ENCODE data around the gene RNF224. TPM values are rescaled to one million over a fixed set of nuclear protein-coding genes. Genes with fewer than 3 reads are reported as not detected.

Gene RNF224
- total RNA-seq, 2 donors from 2014 or later, result not detected

GRCh38 chr9:137190315-137190856, 36.9 kb upstream of the RNF224 start:
- intact Hi-C loops (cut with DNase I), result no loop called here
- no peak for ATAC-seq
- no peak for DNase-seq

DNA sequence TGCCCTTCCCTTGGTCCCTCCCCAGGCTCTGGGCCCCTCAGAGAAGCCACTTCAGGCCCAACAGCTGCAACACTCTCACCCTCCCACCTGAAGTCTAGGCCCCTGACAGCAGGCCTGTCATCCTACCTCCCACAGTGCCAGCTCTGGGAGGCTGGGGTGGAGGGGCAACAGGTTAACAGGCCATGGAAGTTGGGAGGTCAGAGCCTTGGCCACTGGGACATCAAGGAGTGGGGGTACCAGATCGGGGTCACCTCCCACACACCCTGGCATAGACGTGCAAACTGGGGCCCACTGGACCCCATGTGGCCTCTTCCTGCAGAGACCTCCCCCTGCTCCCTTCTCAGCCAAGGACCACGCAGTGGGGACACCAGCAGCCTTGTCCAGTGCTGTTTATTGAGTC, 36.1 kb upstream of the RNF224 start:
- intact Hi-C loops (cut with DNase I), result no loop called here
- DNase-seq, result no peak
- no peak for ATAC-seq

- DNase-seq (no peak), ATAC-seq (no peak)
- intact Hi-C loops (cut with DNase I), result no loop called here
These were observed 35.4 kb upstream of the RNF224 start for GRCh38 chr9:137191691-137192447.

GRCh38 chr9:137192448-137192780, 34.9 kb upstream of the RNF224 start:
- DNase-seq, result no peak
- ATAC-seq, result no peak
- intact Hi-C loops (cut with DNase I), result no loop called here

DNA sequence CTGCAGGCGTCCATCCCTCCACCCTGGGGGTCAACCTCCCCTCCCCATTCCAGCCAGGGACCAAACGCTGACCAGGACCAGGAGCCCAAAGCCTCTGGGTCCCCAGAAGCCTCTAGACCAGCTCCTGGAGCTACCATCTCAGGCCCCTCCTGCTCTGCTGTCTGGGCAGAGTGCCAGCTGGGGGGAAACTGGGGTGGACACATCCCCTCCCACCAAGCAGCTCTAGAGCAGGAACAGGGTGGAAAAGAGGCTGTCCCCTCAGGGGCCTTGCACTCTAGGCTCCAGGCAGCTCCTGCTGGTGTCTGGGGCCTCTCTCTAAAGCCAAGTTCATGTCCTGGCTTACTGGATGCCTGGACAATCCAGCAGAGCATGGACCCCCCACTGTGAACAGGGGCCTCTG, 34.4 kb upstream of the RNF224 start:
- no peak for DNase-seq
- ATAC-seq, result no peak
- intact Hi-C loops (cut with DNase I), result no loop called here

- intact Hi-C loops (cut with DNase I), result no loop called here
- no peak for ATAC-seq
- DNase-seq, result no peak
These were observed 33.5 kb upstream of the RNF224 start for GRCh38 chr9:137193771-137194170.

GRCh38 chr9:137194388-137194787, 32.9 kb upstream of the RNF224 start:
- no peak for ATAC-seq
- no peak for DNase-seq
- intact Hi-C loops (cut with DNase I), result no loop called here

GRCh38 chr9:137194909-137195308, 32.4 kb upstream of the RNF224 start:
- ATAC-seq, result no peak
- intact Hi-C loops (cut with DNase I), result no loop called here
- no peak for DNase-seq

GRCh38 chr9:137195525-137196220, 31.6 kb upstream of the RNF224 start:
- intact Hi-C loops (cut with DNase I), result no loop called here
- DNase-seq, result no peak
- no peak for ATAC-seq

- intact Hi-C loops (cut with DNase I), result no loop called here
- ATAC-seq, result no peak
- DNase-seq, result no peak
These were observed 29.0 kb upstream of the RNF224 start for GRCh38 chr9:137198051-137198901.

DNA sequence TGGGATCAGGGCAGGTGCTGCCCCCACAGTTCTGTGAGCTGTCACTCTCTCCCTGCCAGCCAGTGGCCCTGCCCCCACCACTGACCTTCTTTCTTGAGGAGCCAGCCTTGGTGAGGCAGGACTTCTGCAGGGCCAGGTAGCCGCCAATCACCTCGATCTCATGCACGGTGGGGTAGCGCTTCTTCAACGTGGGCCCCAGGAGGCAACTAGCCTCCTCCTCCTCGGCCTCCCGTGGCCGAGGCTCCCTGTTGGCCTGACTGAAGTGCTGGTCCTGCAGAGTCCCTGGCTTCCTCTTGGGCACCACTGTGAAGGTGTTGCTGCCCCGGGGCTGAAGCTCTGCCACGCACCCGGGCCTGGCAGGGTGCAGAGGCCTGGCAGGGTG, 28.4 kb upstream of the RNF224 start:
- intact Hi-C loops (cut with DNase I), result no loop called here
- no peak for ATAC-seq
- DNase-seq, result no peak

GRCh38 chr9:137199411-137200121, 27.7 kb upstream of the RNF224 start:
- intact Hi-C loops (cut with DNase I), result no loop called here
- ATAC-seq (no peak), DNase-seq (no peak)

- peak; percentile 100 for DNase-seq
- ATAC-seq, result peak; percentile 98
- intact Hi-C loops (cut with DNase I), result no loop called here
These were observed 26.7 kb upstream of the RNF224 start, which contains the start of gene TPRN for GRCh38 chr9:137200311-137201204. Gene TPRN, minus strand, starts transcription at chr9:137200741. Its CDS starts 30 bp downstream, at chr9:137200711.

GRCh38 chr9:137201205-137201868, 26.0 kb upstream of the RNF224 start:
- intact Hi-C loops (cut with DNase I), result no loop called here
- no peak for DNase-seq
- no peak for ATAC-seq

DNA sequence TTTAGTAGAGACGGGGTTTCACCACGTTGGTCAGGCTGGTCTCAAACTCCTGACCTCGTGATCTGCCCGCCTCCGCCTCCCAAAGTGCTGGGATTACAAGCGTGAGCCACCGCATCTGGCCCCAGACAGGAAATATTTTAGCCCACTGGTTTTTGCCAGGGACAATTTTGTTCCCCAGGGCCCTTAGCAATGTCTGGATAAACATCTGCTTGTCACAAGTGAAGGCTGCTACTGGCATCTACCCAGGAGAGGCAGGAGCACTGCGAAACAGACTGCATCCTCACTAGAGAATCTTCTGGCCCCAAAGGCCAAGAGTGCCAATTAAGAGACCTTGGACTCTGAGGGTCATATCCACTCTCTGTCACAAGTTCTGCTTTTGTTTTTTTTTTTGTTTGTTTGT, 24.3 kb upstream of the RNF224 start:
- intact Hi-C loops (cut with DNase I), result no loop called here
- DNase-seq (no peak), ATAC-seq (no peak)

GRCh38 chr9:137204731-137205125, 22.6 kb upstream of the RNF224 start:
- intact Hi-C loops (cut with DNase I), result no loop called here
- DNase-seq, result no peak
- no peak for ATAC-seq

DNA sequence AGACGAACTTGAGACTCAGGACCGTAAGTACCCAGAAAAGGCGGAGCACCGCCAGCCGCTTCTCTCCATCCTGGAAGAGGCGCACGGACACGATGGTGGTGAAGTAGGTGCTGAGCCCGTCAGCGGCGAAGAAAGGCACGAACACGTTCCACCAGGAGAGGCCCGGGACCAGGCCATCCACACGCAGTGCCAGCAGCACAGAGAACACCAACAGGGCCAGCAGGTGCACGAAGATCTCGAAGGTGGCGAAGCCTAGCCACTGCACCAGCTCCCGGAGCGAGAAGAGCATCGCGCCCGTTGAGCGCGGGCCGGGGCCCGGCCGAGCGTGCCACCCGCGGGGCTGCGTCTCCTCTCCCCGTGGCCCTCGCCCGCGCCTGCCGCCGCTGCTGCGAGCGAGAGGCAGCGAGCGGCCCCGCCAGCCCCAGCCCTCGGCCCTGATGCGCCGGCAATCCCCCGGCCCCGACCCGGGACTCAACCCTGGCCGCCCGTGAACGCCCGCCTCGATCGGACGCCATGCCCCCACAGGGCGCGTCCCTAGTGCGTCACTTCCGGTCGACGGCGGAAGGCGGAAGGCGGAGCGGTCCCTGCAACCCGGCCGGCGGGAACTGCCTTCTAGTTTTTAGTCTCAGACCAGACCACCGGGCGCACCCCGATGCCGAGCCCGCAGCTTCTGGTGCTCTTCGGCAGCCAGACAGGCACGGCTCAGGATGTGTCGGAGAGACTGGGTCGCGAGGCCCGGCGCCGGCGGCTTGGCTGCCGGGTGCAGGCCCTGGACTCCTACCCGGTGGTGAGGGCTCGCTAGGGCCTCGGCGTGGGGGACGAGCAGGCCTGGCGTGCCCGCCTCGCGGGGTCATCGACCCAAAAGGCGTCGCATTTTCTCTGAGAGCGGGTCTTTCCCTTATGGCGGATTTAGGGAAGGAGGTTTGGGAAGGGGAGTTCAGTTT, 21.9 kb upstream of the RNF224 start, which contains the start of the genes NDOR1 and TMEM203:
Gene NDOR1, plus strand, starts transcription at position 575 of the 944 bp plus-strand sequence. Its CDS starts 78 bp downstream, at position 653.
Gene TMEM203, minus strand, starts transcription at position 523 of the 944 bp plus-strand sequence. Its CDS starts 234 bp downstream, at position 289.
- DNase-seq (peak; percentile 94), ATAC-seq (peak; percentile 72 to 76)
- intact Hi-C loops (cut with DNase I), result no loop called here
